Endothelial cell of umbilical vein (primary cell): Measurements from ENCODE around the gene PROX1. TPM values are rescaled to one million over a fixed set of nuclear protein-coding genes. Genes with fewer than 3 reads are reported as not detected.

Experiments used
- BruUV-seq: library from RNA; stranded (reverse); fragments of 400-500 nt; replicated peaks from 2 replicates; lab custom pipeline; 2021; lab: Mats Ljungman, UMichigan
- CTCF ChIA-PET: fragments of 300-600, 350-600 bp; sonication (Branson Sonifier 250); formaldehyde crosslinking; loops from one replicate; lab custom pipeline; 2021; ENCODE audit warnings: antibody characterized with exemption, inconsistent platforms; lab: Charles Lee
- POLR2A ChIA-PET: fragments of 300-600, 350-600 bp; sonication (Branson Sonifier 250); formaldehyde crosslinking; loops from one replicate; lab custom pipeline; 2021; ENCODE audit warnings: antibody characterized with exemption, inconsistent platforms; lab: Charles Lee
- DNase-seq: peaks from one replicate; pipeline ENCODE4 v3.0.0-alpha.2; 2011; ENCODE audit warnings: low read depth, low spot score
- FAIRE-seq: peaks from 2 replicates; lab custom pipeline; 2011; peaks lifted over from hg19 to GRCh38; lab: Jason Lieb, UNC
- H2AFZ ChIP-seq: 2 replicates; pipeline ENCODE4 v1.6.0; 2012; ENCODE audit warnings: low read depth, low read length, control low read depth, inconsistent platforms
- H3K27ac ChIP-seq: 2 replicates; pipeline ENCODE4 v1.5.1; 2011; ENCODE audit warnings: low read depth, mild to moderate bottlenecking, control low read depth, low read length, moderate library complexity; ENCODE audit not compliant: insufficient read depth
- H3K27me3 ChIP-seq, 2 experiments: 2 replicates each; pipeline versions ENCODE4 v1.6.0 to v1.6.1; 2011; ENCODE audit warnings: low read length in 2 of 2, mixed read lengths in 1 of 2; ENCODE audit not compliant: control insufficient read depth in 2 of 2, insufficient read depth in 2 of 2
- H3K36me3 ChIP-seq, 2 experiments: 2 replicates in 1 of 2; 3 replicates in 1 of 2; pipeline ENCODE4 v1.5.1; 2011; ENCODE audit warnings: low read length in 2 of 2, mild to moderate bottlenecking in 1 of 2, moderate library complexity in 1 of 2; ENCODE audit not compliant: control insufficient read depth in 2 of 2, insufficient read depth in 2 of 2; ENCODE audit errors: extremely low read depth in 1 of 2
- H3K4me1 ChIP-seq: 3 replicates; pipeline ENCODE4 v1.5.1; 2011; ENCODE audit warnings: mild to moderate bottlenecking, low read length; ENCODE audit not compliant: control insufficient read depth, insufficient read depth; ENCODE audit errors: extremely low read depth
- H3K4me2 ChIP-seq: 2 replicates; pipeline ENCODE4 v1.6.1; 2011; ENCODE audit warnings: low read length, control low read depth, mixed read lengths; ENCODE audit not compliant: insufficient read depth
- H3K4me3 ChIP-seq, 3 experiments: fragments of 200-600 bp in 1 of 3; sonication (generic), shearing (Covaris generic) in 1 of 3; replicated peaks in 1 of 3; 2 replicates each; pipeline ENCODE4 v1.5.1; 2011 to 2016; ENCODE audit warnings: control low read depth in 3 of 3, low read length in 3 of 3, mild to moderate bottlenecking in 2 of 3, inconsistent platforms in 1 of 3, low read depth in 1 of 3, moderate library complexity in 1 of 3; ENCODE audit not compliant: insufficient read depth in 1 of 3
- H3K79me2 ChIP-seq: 2 replicates; pipeline ENCODE4 v1.6.0; 2012; ENCODE audit warnings: low read length, inconsistent platforms; ENCODE audit not compliant: control insufficient read depth, insufficient read depth
- H3K9ac ChIP-seq: replicated peaks from 2 replicates; pipeline ENCODE3; 2011; ENCODE audit warnings: low read length, control low read depth; ENCODE audit not compliant: insufficient read depth; ENCODE audit errors: extremely low read depth
- H3K9me1 ChIP-seq: replicated peaks from 3 replicates; pipeline ENCODE4 v1.6.0; 2011; ENCODE audit warnings: mild to moderate bottlenecking, low read length; ENCODE audit not compliant: control insufficient read depth, insufficient read depth; ENCODE audit errors: extremely low read depth
- H3K9me3 ChIP-seq: replicated peaks from 2 replicates; pipeline ENCODE4 v1.5.1; 2012; ENCODE audit warnings: low read length, inconsistent platforms; ENCODE audit not compliant: control insufficient read depth, insufficient read depth
- H4K20me1 ChIP-seq: replicated peaks from 2 replicates; pipeline ENCODE3; 2011; ENCODE audit warnings: mild to moderate bottlenecking, low read length; ENCODE audit not compliant: control insufficient read depth, insufficient read depth; ENCODE audit errors: extremely low read depth
- CTCF ChIP-seq, 2 donors: IDR thresholded peaks; 1 replicate in 1 of 2; 2 replicates in 1 of 2; pipeline ENCODE4 v1.5.1; 2011; ENCODE audit warnings: low read length in 2 of 2, mild to moderate bottlenecking in 2 of 2, moderate library complexity in 2 of 2, control low read depth in 1 of 2, inconsistent platforms in 1 of 2, low read depth in 1 of 2; ENCODE audit not compliant: insufficient read depth in 1 of 2; ENCODE audit errors: extremely low read depth in 1 of 2
- EZH2 ChIP-seq: IDR thresholded peaks from 2 replicates; pipeline ENCODE4 v1.6.1; 2012; ENCODE audit warnings: borderline replicate concordance, low read depth, mild to moderate bottlenecking, moderate library complexity, low read length, inconsistent platforms; ENCODE audit not compliant: severe bottlenecking
- FOS ChIP-seq: IDR thresholded peaks from 2 replicates; pipeline ENCODE4 v1.6.1; 2011; ENCODE audit warnings: mild to moderate bottlenecking, low read length, moderate library complexity, borderline replicate concordance; ENCODE audit not compliant: insufficient read depth
- GATA2 ChIP-seq: IDR thresholded peaks from 2 replicates; pipeline ENCODE4 v1.7.0; 2011; ENCODE audit warnings: low read depth, mild to moderate bottlenecking, moderate library complexity, mixed read lengths, low read length; ENCODE audit not compliant: insufficient read length, insufficient read depth
- JUN ChIP-seq: IDR thresholded peaks from 2 replicates; pipeline ENCODE4 v1.6.1; 2011; ENCODE audit warnings: borderline replicate concordance, low read depth; ENCODE audit not compliant: insufficient read length, insufficient read depth
- MAX ChIP-seq: IDR thresholded peaks from 2 replicates; pipeline ENCODE4 v1.6.1; 2011; ENCODE audit not compliant: insufficient read depth, insufficient read length
- MYC ChIP-seq: IDR thresholded peaks from one replicate; pipeline ENCODE4 v1.6.1; 2011; ENCODE audit warnings: mild to moderate bottlenecking, low read depth, low read length
- POLR2A ChIP-seq: IDR thresholded peaks from 2 replicates; pipeline ENCODE4 v1.6.1; 2012; ENCODE audit warnings: low read depth, mild to moderate bottlenecking, control low read depth, low read length
- POLR2AphosphoS5 ChIP-seq: IDR thresholded peaks from 2 replicates; pipeline ENCODE4 v1.6.1; 2012; ENCODE audit warnings: low read depth, mild to moderate bottlenecking, control low read depth, low read length, moderate library complexity; ENCODE audit not compliant: insufficient read depth
- dilution Hi-C: fragments of 300-500 bp; cut with MboI; formaldehyde crosslinking; loops from one replicate; pipeline ENCODE4 v1.15.0; 2019; ENCODE audit warnings: low sequenced_read_pairs; ENCODE audit not compliant: extremely low pct_ligation_motif_present
- intact Hi-C: fragments of 100-400 bp; cut with micrococcal nuclease; formaldehyde crosslinking; loops from one replicate; pipeline ENCODE4 v1.10.0; 2022
- polyA plus RNA-seq, 4 experiments: library from polyadenylated mRNA; depleted of rRNA in 3 of 4; stranded (reverse) in 3 of 4; unstranded in 1 of 4; fragments of >200 nt; gene quantifications; 2 replicates each; pipeline versions ENCODE4 v1.2.1 to v1.2.3, GENCODE V29; 2011 to 2012; ENCODE audit warnings: missing spikeins in 1 of 4
- total RNA-seq: library from RNA; stranded (reverse); gene quantifications from 2 replicates; pipeline ENCODE4 v1.2.3, GENCODE V29; 2021

PROX1 gene
- total and polyA plus RNA-seq, 2 donors (not counting 3 experiments of a cell fraction or from before 2014, with no cell fraction given) = 2.2 to 4.0 TPM

GRCh38 chr1:214005708-214006107, 17.9 kb downstream of the PROX1 start:
- Histone ChIP-seq H4K20me1 (no peaks in the 10 kb centered on the region), H3K79me2 (no peaks in the 10 kb centered on the region), H3K36me3 (no peaks in the 10 kb centered on the region), H3K4me3 (no peak overlapping the region), H3K4me2 (no peak overlapping the region), H3K4me1 (peaks cover 11% of the 10 kb centered on the region), H3K27ac (no peak overlapping the region), H3K9me3 (no peaks in the 10 kb centered on the region), H2AFZ (no peak overlapping the region), H3K27me3 (no peaks in the 10 kb centered on the region), H3K9me1 (no peaks in the 10 kb centered on the region), H3K9ac (no peak overlapping the region)
- intact Hi-C loops = no loop called here
- dilution Hi-C loops = no loop called here
- FAIRE-seq = no peak
- TF ChIP-seq MAX (no peak), CTCF (IDR thresholded peaks at IDR 0.05; ENCODE audit: extremely low read depth in 1 of 2, insufficient read depth in 1 of 2, low read depth in 1 of 2, low read length in 2 of 2) (no peak), POLR2AphosphoS5 (no peak), GATA2 (no peak), POLR2A (no peak), EZH2 (no peak), MYC (no peak), FOS (no peak), JUN (no peak)
- DNase-seq = no peak
- POLR2A ChIA-PET = no interaction called here
- CTCF ChIA-PET = no interaction called here
- BruUV-seq = no TSS peak
